ENCODE data around the gene ABI1. TPM values are rescaled to one million over a fixed set of nuclear protein-coding genes. Genes with fewer than 3 reads are reported as not detected.

The ABI1 gene
- total and polyA plus RNA-seq, 2 donors (not counting 3 experiments of a cell fraction or from before 2014, with no cell fraction given) = 58.8 to 59.1 TPM

GRCh38 chr10:26804418-26805393 is 56.1 kb downstream of the ABI1 start:
- Histone ChIP-seq H3K9me1 (replicated peaks; ENCODE audit: control insufficient read depth, extremely low read depth, insufficient read depth, low read length) (no peaks in the 10 kb centered on the region), H3K27ac (ENCODE audit: insufficient read depth, low read depth, low read length) (no peak overlapping the region), H2AFZ (ENCODE audit: low read depth, low read length) (no peak overlapping the region), H3K9ac (replicated peaks; ENCODE audit: extremely low read depth, insufficient read depth, low read length) (no peak overlapping the region), H3K4me2 (ENCODE audit: insufficient read depth, low read length) (no peak overlapping the region), H3K36me3 (ENCODE audit: control insufficient read depth in 2 of 2, extremely low read depth in 1 of 2, insufficient read depth in 2 of 2, low read length in 2 of 2) (no peaks in the 10 kb centered on the region), H3K27me3 (ENCODE audit: control insufficient read depth in 2 of 2, insufficient read depth in 2 of 2, low read length in 2 of 2) (no peaks in the 10 kb centered on the region), H3K9me3 (replicated peaks; ENCODE audit: control insufficient read depth, insufficient read depth, low read length) (no peaks in the 10 kb centered on the region), H3K79me2 (ENCODE audit: control insufficient read depth, insufficient read depth, low read length) (peaks cover 68% of the 10 kb centered on the region), H3K4me3 (replicated peaks in 1 of 3; ENCODE audit: insufficient read depth in 1 of 3, low read depth in 1 of 3, low read length in 3 of 3) (no peak overlapping the region), H4K20me1 (replicated peaks; ENCODE audit: control insufficient read depth, extremely low read depth, insufficient read depth, low read length) (peaks cover 3% of the 10 kb centered on the region), H3K4me1 (ENCODE audit: control insufficient read depth, extremely low read depth, insufficient read depth, low read length) (no peaks in the 10 kb centered on the region)
- ChIA-PET CTCF (interaction anchor here (0.6 to 1.3 kb wide), 5 partner anchors 13 to 79 kb away, joined by 3 to 5 read pairs (median 3); no protein-coding TSS in a partner anchor), POLR2A (no interaction called here)
- intact Hi-C loops (cut with micrococcal nuclease) = no loop called here
- DNase-seq (ENCODE audit: low read depth, low spot score) (no peak), FAIRE-seq (no peak)
- TF ChIP-seq MYC (IDR thresholded peaks at IDR 0.05; ENCODE audit: low read depth, low read length) = no peak
- no peak for TF ChIP-seq EZH2 (IDR thresholded peaks at IDR 0.05; ENCODE audit: borderline replicate concordance, low read depth, low read length, severe bottlenecking)
- TF ChIP-seq GATA2 (IDR thresholded peaks at IDR 0.05; ENCODE audit: insufficient read depth, insufficient read length, low read depth, low read length) = no peak
- TF ChIP-seq JUN (IDR thresholded peaks at IDR 0.05; ENCODE audit: borderline replicate concordance, insufficient read depth, insufficient read length, low read depth) = no peak
- BruUV-seq (replicated peaks) = no TSS peak
- dilution Hi-C loops (cut with MboI; ENCODE audit: extremely low pct_ligation_motif_present, low sequenced_read_pairs) = no loop called here

- H3K9ac ChIP-seq (replicated peaks; ENCODE audit: extremely low read depth, insufficient read depth, low read length) = no peak overlapping the region
- no peaks in the 10 kb centered on the region for H3K9me3 ChIP-seq (replicated peaks; ENCODE audit: control insufficient read depth, insufficient read depth, low read length)
- no peaks in the 10 kb centered on the region for H3K36me3 ChIP-seq (ENCODE audit: control insufficient read depth in 2 of 2, extremely low read depth in 1 of 2, insufficient read depth in 2 of 2, low read length in 2 of 2)
- DNase-seq (ENCODE audit: low read depth, low spot score) (no peak), FAIRE-seq (no peak)
- peaks cover 66% of the 10 kb centered on the region for H3K79me2 ChIP-seq (ENCODE audit: control insufficient read depth, insufficient read depth, low read length)
- no peaks in the 10 kb centered on the region for H3K27me3 ChIP-seq (ENCODE audit: control insufficient read depth in 2 of 2, insufficient read depth in 2 of 2, low read length in 2 of 2)
- dilution Hi-C loops (cut with MboI; ENCODE audit: extremely low pct_ligation_motif_present, low sequenced_read_pairs) (no loop called here), intact Hi-C loops (cut with micrococcal nuclease) (no loop called here)
- H3K4me2 ChIP-seq (ENCODE audit: insufficient read depth, low read length) = no peak overlapping the region
- no peak overlapping the region for H2AFZ ChIP-seq (ENCODE audit: low read depth, low read length)
- CTCF ChIA-PET = no interaction called here
- no peak overlapping the region for H3K27ac ChIP-seq (ENCODE audit: insufficient read depth, low read depth, low read length)
- peaks cover 4% of the 10 kb centered on the region for H4K20me1 ChIP-seq (replicated peaks; ENCODE audit: control insufficient read depth, extremely low read depth, insufficient read depth, low read length)
- no peaks in the 10 kb centered on the region for H3K9me1 ChIP-seq (replicated peaks; ENCODE audit: control insufficient read depth, extremely low read depth, insufficient read depth, low read length)
- POLR2A ChIA-PET = no interaction called here
- no TSS peak for BruUV-seq (replicated peaks)
- TF ChIP-seq JUN (IDR thresholded peaks at IDR 0.05; ENCODE audit: borderline replicate concordance, insufficient read depth, insufficient read length, low read depth) (no peak), MYC (IDR thresholded peaks at IDR 0.05; ENCODE audit: low read depth, low read length) (no peak), POLR2AphosphoS5 (IDR thresholded peaks at IDR 0.05; ENCODE audit: insufficient read depth, low read depth, low read length) (no peak), CTCF (IDR thresholded peaks at IDR 0.05; ENCODE audit: extremely low read depth in 1 of 2, insufficient read depth in 1 of 2, low read depth in 1 of 2, low read length in 2 of 2) (no peak), FOS (IDR thresholded peaks at IDR 0.05; ENCODE audit: borderline replicate concordance, insufficient read depth, low read length) (no peak), EZH2 (IDR thresholded peaks at IDR 0.05; ENCODE audit: borderline replicate concordance, low read depth, low read length, severe bottlenecking) (no peak), POLR2A (IDR thresholded peaks at IDR 0.05; ENCODE audit: low read depth, low read length) (no peak), GATA2 (IDR thresholded peaks at IDR 0.05; ENCODE audit: insufficient read depth, insufficient read length, low read depth, low read length) (no peak), MAX (IDR thresholded peaks at IDR 0.05; ENCODE audit: insufficient read depth, insufficient read length) (no peak)
- no peak overlapping the region for H3K4me3 ChIP-seq (replicated peaks in 1 of 3; ENCODE audit: insufficient read depth in 1 of 3, low read depth in 1 of 3, low read length in 3 of 3)
- H3K4me1 ChIP-seq (ENCODE audit: control insufficient read depth, extremely low read depth, insufficient read depth, low read length) = no peaks in the 10 kb centered on the region
These were observed 56.9 kb downstream of the ABI1 start for GRCh38 chr10:26803849-26804248.
